Smooth muscle cell (in vitro differentiated cells): ENCODE data around the gene RBM18. TPM values are rescaled to one million over a fixed set of nuclear protein-coding genes. Genes with fewer than 3 reads are reported as not detected.
A peak's percentile ranks its signal among the peaks of the same experiment; 100 is the strongest.

Experiments used
- DNase-seq: peaks from one replicate; lab custom pipeline; 2025; ENCODE audit not compliant: unreplicated experiment; lab: John Stamatoyannopoulos, UW
- H2AFZ ChIP-seq: fragments of 200-600 bp; sonication (generic); 2 replicates; pipeline ENCODE4 v1.6.0; 2016; ENCODE audit warnings: antibody characterized with exemption, low read depth, mild to moderate bottlenecking
- H3F3A ChIP-seq: fragments of 200-600 bp; sonication (generic); 2 replicates; pipeline ENCODE4 v1.6.0; 2017; ENCODE audit warnings: antibody characterized with exemption, low read depth
- H3K27ac ChIP-seq: fragments of 200-600 bp; sonication (generic); 2 replicates; pipeline ENCODE4 v1.5.1; 2016; ENCODE audit warnings: low read depth, mild to moderate bottlenecking
- H3K27me3 ChIP-seq: fragments of 200-600 bp; sonication (generic); 2 replicates; pipeline ENCODE4 v1.6.1; 2016; ENCODE audit warnings: low read depth, mild to moderate bottlenecking
- H3K36me3 ChIP-seq: fragments of 200-600 bp; sonication (generic); 2 replicates; pipeline ENCODE4 v1.5.1; 2016; ENCODE audit warnings: low read depth
- H3K4me1 ChIP-seq: fragments of 200-600 bp; sonication (generic); 2 replicates; pipeline ENCODE4 v1.5.1; 2016; ENCODE audit warnings: low read depth
- H3K4me2 ChIP-seq: fragments of 200-600 bp; sonication (generic); 2 replicates; pipeline ENCODE4 v1.6.0; 2016; ENCODE audit warnings: mild to moderate bottlenecking
- H3K4me3 ChIP-seq: fragments of 200-600 bp; sonication (generic); 2 replicates; pipeline ENCODE4 v1.5.1; 2016; ENCODE audit warnings: mild to moderate bottlenecking
- H3K79me2 ChIP-seq: fragments of 200-600 bp; sonication (generic); 2 replicates; pipeline ENCODE4 v1.6.0; 2016; ENCODE audit warnings: low read depth, mild to moderate bottlenecking
- H3K9ac ChIP-seq: fragments of 200-600 bp; sonication (generic); 2 replicates; pipeline ENCODE4 v1.6.0; 2016; ENCODE audit warnings: low read depth
- H3K9me3 ChIP-seq: fragments of 200-600 bp; sonication (generic); replicated peaks from 2 replicates; pipeline ENCODE4 v1.5.1; 2016; ENCODE audit warnings: low read depth
- H4K20me1 ChIP-seq: fragments of 200-600 bp; sonication (generic); 2 replicates; pipeline ENCODE4 v1.6.0; 2016; ENCODE audit warnings: low read depth
- whole genome bisulfite sequencing: methylation state at CpG from one replicate; pipeline ENCODE4 v1.1.7; 2016; ENCODE audit warnings: low lambda C conversion rate; 5-methylcytosine and 5-hydroxymethylcytosine counted together
- polyA plus RNA-seq: library from polyadenylated mRNA; unstranded; fragments of >200 nt; fragmentation: Nextera tagmentation; extraction: Ambion mirVana; gene quantifications from 2 replicates; pipeline ENCODE4 v1.2.1, GENCODE V29; 2016
- total RNA-seq: library from RNA; depleted of rRNA; stranded (reverse); fragments of >200 nt; gene quantifications from 2 replicates; pipeline ENCODE4 v1.2.3, GENCODE V29; 2014
- TF ChIP-seq, protein P1 (sequence below): fragments of 200-600 bp; sonication (generic); IDR thresholded peaks from 2 replicates; pipeline ENCODE4 v1.5.1; 2017; ENCODE audit warnings: borderline replicate concordance, mild to moderate bottlenecking, antibody characterized with exemption; ENCODE audit not compliant: insufficient read depth, poor library complexity, severe bottlenecking

RBM18 gene
- total and polyA plus RNA-seq, 2 experiments from 2014 or later: 15.3 to 29.6 TPM

DNA sequence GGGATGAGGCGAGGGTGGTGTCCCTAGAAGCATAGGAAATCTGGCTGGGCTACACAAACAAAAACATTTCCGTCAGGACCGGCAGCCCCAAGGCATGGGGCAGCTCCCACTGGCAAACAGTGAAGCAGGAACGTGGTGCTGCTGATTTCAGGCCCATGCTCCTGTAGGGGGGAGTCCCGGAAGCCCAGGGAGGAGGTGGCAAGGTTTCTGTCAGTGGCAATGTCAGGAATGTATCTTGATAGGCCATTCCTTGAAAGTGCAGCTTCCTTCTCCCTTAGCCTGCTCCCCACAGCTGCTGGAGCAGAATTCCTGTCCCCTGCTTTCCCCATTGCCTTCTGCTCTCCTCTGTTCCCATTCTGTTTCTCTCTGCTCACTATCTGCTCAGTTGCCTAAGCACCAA is 42.4 kb upstream of the RBM18 start:
- no peak overlapping the region for H3K4me3 ChIP-seq
- no peak overlapping the region for H3K4me2 ChIP-seq
- H3K27ac ChIP-seq: no peak overlapping the region
- H3K4me1 ChIP-seq: peaks cover 3% of the 10 kb centered on the region
- H3K27me3 ChIP-seq: no peaks in the 10 kb centered on the region
- TF ChIP-seq, protein P1, sequence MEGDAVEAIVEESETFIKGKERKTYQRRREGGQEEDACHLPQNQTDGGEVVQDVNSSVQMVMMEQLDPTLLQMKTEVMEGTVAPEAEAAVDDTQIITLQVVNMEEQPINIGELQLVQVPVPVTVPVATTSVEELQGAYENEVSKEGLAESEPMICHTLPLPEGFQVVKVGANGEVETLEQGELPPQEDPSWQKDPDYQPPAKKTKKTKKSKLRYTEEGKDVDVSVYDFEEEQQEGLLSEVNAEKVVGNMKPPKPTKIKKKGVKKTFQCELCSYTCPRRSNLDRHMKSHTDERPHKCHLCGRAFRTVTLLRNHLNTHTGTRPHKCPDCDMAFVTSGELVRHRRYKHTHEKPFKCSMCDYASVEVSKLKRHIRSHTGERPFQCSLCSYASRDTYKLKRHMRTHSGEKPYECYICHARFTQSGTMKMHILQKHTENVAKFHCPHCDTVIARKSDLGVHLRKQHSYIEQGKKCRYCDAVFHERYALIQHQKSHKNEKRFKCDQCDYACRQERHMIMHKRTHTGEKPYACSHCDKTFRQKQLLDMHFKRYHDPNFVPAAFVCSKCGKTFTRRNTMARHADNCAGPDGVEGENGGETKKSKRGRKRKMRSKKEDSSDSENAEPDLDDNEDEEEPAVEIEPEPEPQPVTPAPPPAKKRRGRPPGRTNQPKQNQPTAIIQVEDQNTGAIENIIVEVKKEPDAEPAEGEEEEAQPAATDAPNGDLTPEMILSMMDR: no peak
- H3F3A ChIP-seq: peaks cover 8% of the 10 kb centered on the region
- no peak overlapping the region for H3K9ac ChIP-seq
- H4K20me1 ChIP-seq: peaks cover 4% of the 10 kb centered on the region
- no peaks in the 10 kb centered on the region for H3K9me3 ChIP-seq
- 76% methylated on average over 5 of the region's 5 CpGs for WGBS
- no peak for DNase-seq
- no peaks in the 10 kb centered on the region for H3K79me2 ChIP-seq
- H3K36me3 ChIP-seq: no peaks in the 10 kb centered on the region
- H2AFZ ChIP-seq: no peak overlapping the region

DNA sequence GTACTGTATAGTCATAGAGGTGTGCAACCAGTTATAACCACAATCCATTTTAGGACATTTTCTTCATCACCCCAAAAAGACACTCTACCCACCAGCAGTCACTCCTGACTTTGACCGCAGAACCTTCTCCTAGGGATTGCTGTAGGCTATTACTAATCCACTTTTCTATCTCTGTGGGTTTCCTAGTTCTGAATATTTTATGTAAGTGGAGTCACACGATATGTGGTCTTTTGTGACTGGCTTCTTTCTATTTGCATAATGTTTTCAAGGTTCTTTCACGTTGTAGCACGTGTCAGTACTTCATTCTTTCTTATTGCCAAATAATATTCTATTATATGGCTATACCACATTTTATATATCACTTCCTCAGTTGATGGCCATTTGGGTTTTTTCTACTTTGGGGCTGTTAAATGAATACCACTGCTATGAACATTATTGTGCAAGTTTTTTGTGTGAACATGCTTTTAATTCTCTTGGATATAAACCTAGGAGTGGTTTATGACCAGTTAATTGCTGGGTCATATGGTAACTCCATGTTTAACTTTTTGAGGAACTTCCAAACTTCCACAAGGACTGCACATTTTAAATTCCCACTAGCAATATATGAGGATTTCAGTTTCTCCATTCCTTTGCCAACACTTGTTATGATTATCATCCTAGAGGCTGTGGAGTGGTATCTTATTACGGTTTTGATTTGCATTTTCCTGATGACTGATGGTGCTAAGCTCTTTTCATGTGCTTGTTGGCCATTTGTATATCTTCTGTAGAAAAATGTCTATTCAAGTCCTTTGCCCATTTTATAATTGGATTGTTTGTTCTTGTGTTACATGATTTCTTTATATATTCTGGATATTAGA is 37.8 kb upstream of the RBM18 start:
- H3K27me3 ChIP-seq: no peaks in the 10 kb centered on the region
- DNase-seq: no peak
- peaks cover 4% of the 10 kb centered on the region for H4K20me1 ChIP-seq
- TF ChIP-seq, protein P1: no peak
- H3K79me2 ChIP-seq: no peaks in the 10 kb centered on the region
- H3K4me2 ChIP-seq: no peak overlapping the region
- H3F3A ChIP-seq: peaks cover 8% of the 10 kb centered on the region
- no peaks in the 10 kb centered on the region for H3K9me3 ChIP-seq
- 87% methylated on average over 5 of the region's 5 CpGs for WGBS
- no peaks in the 10 kb centered on the region for H3K36me3 ChIP-seq
- no peak overlapping the region for H2AFZ ChIP-seq
- peaks cover 3% of the 10 kb centered on the region for H3K4me1 ChIP-seq
- H3K9ac ChIP-seq: no peak overlapping the region
- no peak overlapping the region for H3K4me3 ChIP-seq
- H3K27ac ChIP-seq: peak overlapping the region; percentile 89

DNA sequence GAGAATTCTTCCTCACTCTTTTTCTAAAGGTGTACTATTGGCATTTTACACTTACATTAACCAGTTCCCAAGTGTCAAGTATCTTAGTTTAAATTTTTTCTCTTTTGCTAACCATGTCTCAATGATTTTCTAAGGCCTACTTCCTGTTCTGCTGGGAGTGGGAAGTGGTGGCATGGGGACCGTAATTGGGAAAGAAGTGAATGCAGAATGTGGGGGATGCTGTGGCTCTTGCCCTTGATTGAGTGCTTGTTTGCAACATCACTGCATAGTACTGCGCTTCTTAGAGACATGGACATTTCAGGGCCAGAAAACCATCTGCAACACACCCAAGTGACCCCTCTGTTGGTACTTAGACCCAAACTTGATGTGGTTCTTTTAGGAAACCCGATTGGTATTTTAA is 32.9 kb upstream of the RBM18 start:
- peaks cover 4% of the 10 kb centered on the region for H3K36me3 ChIP-seq
- no peaks in the 10 kb centered on the region for H3K9me3 ChIP-seq
- H3K27me3 ChIP-seq: no peaks in the 10 kb centered on the region
- no peak overlapping the region for H3K4me2 ChIP-seq
- H3F3A ChIP-seq: peaks cover 4% of the 10 kb centered on the region
- H3K4me1 ChIP-seq: no peaks in the 10 kb centered on the region
- TF ChIP-seq, protein P1: no peak
- H4K20me1 ChIP-seq: peaks cover 4% of the 10 kb centered on the region
- no peak for DNase-seq
- 97% methylated on average over 3 of the region's 3 CpGs for WGBS
- no peak overlapping the region for H3K27ac ChIP-seq
- no peak overlapping the region for H3K4me3 ChIP-seq
- H2AFZ ChIP-seq: no peak overlapping the region
- H3K9ac ChIP-seq: no peak overlapping the region
- no peaks in the 10 kb centered on the region for H3K79me2 ChIP-seq

DNA sequence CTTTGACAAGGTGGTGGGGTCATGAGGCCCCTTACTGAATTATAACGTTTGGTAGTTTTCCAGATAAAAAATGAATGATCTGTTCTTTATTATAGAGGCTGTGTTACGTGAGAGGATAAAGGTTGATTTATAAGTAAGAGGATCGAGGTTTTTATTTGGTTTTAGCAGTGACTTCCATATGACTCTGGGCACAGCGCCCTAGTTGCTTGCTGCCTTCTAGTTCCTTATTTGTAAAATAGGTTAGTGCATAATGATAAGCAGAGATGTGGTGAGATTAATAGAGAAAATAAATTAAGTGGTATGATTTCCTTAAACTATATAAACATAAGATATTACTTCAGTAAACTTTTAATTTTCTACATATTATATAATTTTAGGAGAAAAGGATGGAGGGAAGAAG is 29.9 kb upstream of the RBM18 start:
- no peaks in the 10 kb centered on the region for H3K27me3 ChIP-seq
- no peaks in the 10 kb centered on the region for H3K79me2 ChIP-seq
- H3K9me3 ChIP-seq: no peaks in the 10 kb centered on the region
- H3K27ac ChIP-seq: no peak overlapping the region
- H3K36me3 ChIP-seq: peaks cover 4% of the 10 kb centered on the region
- H4K20me1 ChIP-seq: peaks cover 4% of the 10 kb centered on the region
- H3F3A ChIP-seq: no peaks in the 10 kb centered on the region
- no peak overlapping the region for H3K9ac ChIP-seq
- H3K4me1 ChIP-seq: no peaks in the 10 kb centered on the region
- H3K4me3 ChIP-seq: no peak overlapping the region
- no peak for DNase-seq
- H2AFZ ChIP-seq: no peak overlapping the region
- WGBS: 96% methylated on average over 4 of the region's 4 CpGs
- H3K4me2 ChIP-seq: no peak overlapping the region
- TF ChIP-seq, protein P1: no peak
